Panc1 (cell line): ENCODE data around the gene UIMC1. TPM values are rescaled to one million over a fixed set of nuclear protein-coding genes. Genes with fewer than 3 reads are reported as not detected.

Experiments used
- ATAC-seq: fragments of 200-7000 bp; cut with Tn5 transposase; 2 replicates; pipeline ENCODE4 v1.9.1; 2020; ENCODE audit warnings: mild to moderate bottlenecking, moderate library complexity
- BruUV-seq: library from RNA; stranded (reverse); fragments of 400-500 nt; replicated peaks from 2 replicates; lab custom pipeline; 2021; lab: Mats Ljungman, UMichigan
- CTCF ChIA-PET: fragments of 300-600 bp; sonication (Branson Sonifier 250); formaldehyde crosslinking; loops from one replicate; lab custom pipeline; 2022; ENCODE audit warnings: antibody characterized with exemption; lab: Charles Lee
- POLR2A ChIA-PET: fragments of 300-600 bp; sonication (Branson Sonifier 250); formaldehyde crosslinking; loops from one replicate; lab custom pipeline; 2022; ENCODE audit warnings: antibody characterized with exemption; lab: Charles Lee
- DNase-seq: peaks from one replicate; pipeline ENCODE4 v3.0.0-alpha.2; 2010; ENCODE audit warnings: low read depth, low spot score
- H3K27ac ChIP-seq: 2 replicates; pipeline ENCODE4 v1.5.1; 2011; ENCODE audit warnings: mild to moderate bottlenecking, low read length, inconsistent platforms
- H3K27me3 ChIP-seq: fragments of 200-500 bp; sonication (Bioruptor generic); 2 replicates; pipeline ENCODE4 v1.6.0; 2014; ENCODE audit warnings: low read length, inconsistent platforms; ENCODE audit not compliant: control insufficient read depth, insufficient read depth
- H3K36me3 ChIP-seq: fragments of 200-500 bp; sonication (Bioruptor generic); 2 replicates; pipeline ENCODE4 v1.5.1; 2014; ENCODE audit warnings: inconsistent platforms, mild to moderate bottlenecking, low read length, moderate library complexity; ENCODE audit not compliant: control insufficient read depth, insufficient read depth
- H3K4me1 ChIP-seq: 2 replicates; pipeline ENCODE4 v1.5.1; 2011; ENCODE audit warnings: inconsistent platforms, mild to moderate bottlenecking, low read length, moderate library complexity; ENCODE audit not compliant: control insufficient read depth, insufficient read depth
- H3K4me3 ChIP-seq, 2 experiments: 2 replicates each; pipeline ENCODE4 v1.5.1; 2011 to 2012; ENCODE audit warnings: low read depth in 2 of 2, low read length in 2 of 2, mild to moderate bottlenecking in 2 of 2, inconsistent platforms in 1 of 2, moderate library complexity in 1 of 2
- H3K9me3 ChIP-seq: fragments of 200-500 bp; sonication (Bioruptor generic); 2 replicates; pipeline ENCODE4 v1.5.1; 2014; ENCODE audit warnings: low read depth, mild to moderate bottlenecking, inconsistent platforms, low read length, moderate library complexity; ENCODE audit not compliant: control insufficient read depth, insufficient read depth
- POLR2AphosphoS5 ChIP-seq: IDR thresholded peaks from 2 replicates; pipeline ENCODE4 v1.6.1; 2012; ENCODE audit warnings: mild to moderate bottlenecking, low read depth, low read length, moderate library complexity
- SIN3A ChIP-seq: IDR thresholded peaks from 2 replicates; pipeline ENCODE4 v1.6.1; 2012; ENCODE audit warnings: low read depth, mild to moderate bottlenecking, low read length, moderate library complexity, borderline replicate concordance; ENCODE audit not compliant: insufficient read depth
- TCF7L2 ChIP-seq: IDR thresholded peaks from 2 replicates; pipeline ENCODE4 v1.6.1; 2011; ENCODE audit warnings: mild to moderate bottlenecking, low read depth, low read length, inconsistent platforms
- in situ Hi-C: cut with HindIII; loops from 2 replicates; pipeline ENCODE4 v1.10.0; 2016; ENCODE audit warnings: low sequenced_read_pairs, low pct_unique_long_range_greater_than_20kb
- intact Hi-C: fragments of 100-400 bp; cut with micrococcal nuclease; formaldehyde crosslinking; loops from one replicate; pipeline ENCODE4 v1.10.0; 2022; ENCODE audit not compliant: unreplicated experiment
- total RNA-seq: library from RNA; stranded (reverse); gene quantifications from one replicate; pipeline ENCODE4 v1.2.1, GENCODE V29; 2021; ENCODE audit not compliant: unreplicated experiment
- TF ChIP-seq, protein P1 (sequence below), 2 experiments: IDR thresholded peaks; 2 replicates each; pipeline ENCODE4 v1.6.1; 2011 to 2012; ENCODE audit warnings: low read depth in 2 of 2, control low read depth in 1 of 2, low read length in 1 of 2, mild to moderate bottlenecking in 1 of 2, moderate library complexity in 1 of 2; ENCODE audit not compliant: insufficient read depth in 1 of 2
- TF ChIP-seq, protein P2 (sequence below): fragments of 450-650 bp; IDR thresholded peaks from 2 replicates; pipeline ENCODE4 v1.5.1; 2017; ENCODE audit warnings: mild to moderate bottlenecking

Gene UIMC1
- total RNA-seq, 1 experiment from 2014 or later: 37.1 TPM

DNA sequence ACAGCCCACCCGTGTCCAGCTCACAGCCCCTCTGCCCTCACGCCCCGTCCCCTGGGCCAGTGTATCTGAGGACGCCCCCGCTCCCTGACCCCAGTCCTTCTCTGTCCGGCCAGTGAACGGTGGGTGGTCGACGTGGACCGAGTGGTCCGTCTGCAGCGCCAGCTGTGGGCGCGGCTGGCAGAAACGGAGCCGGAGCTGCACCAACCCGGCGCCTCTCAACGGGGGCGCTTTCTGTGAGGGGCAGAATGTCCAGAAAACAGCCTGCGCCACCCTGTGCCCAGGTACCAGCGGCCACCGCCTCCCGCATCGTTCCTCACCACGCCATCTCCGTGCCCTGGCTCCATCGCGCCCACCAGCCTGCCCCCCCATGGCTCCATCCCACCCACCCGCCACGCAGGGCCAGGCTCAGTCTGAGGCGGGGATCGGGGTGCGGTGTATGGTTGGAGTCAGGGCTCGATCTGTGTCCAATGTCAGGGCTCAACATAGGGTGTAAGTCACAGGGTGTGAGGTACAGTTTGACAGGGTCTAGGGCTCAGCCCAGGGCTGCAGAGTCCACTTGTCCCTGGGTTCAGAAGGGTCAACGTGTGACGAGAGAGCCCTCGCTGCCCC lies 137.0 kb downstream of the UIMC1 start:
- POLR2A ChIA-PET: interaction anchor here (0.6 kb wide), 1 partner anchor 29 kb away, joined by 16 read pairs; no protein-coding TSS in a partner anchor
- H3K27me3 ChIP-seq: no peaks in the 10 kb centered on the region
- ATAC-seq (peak; percentile 51), DNase-seq (no peak)
- TF ChIP-seq, protein P1, sequence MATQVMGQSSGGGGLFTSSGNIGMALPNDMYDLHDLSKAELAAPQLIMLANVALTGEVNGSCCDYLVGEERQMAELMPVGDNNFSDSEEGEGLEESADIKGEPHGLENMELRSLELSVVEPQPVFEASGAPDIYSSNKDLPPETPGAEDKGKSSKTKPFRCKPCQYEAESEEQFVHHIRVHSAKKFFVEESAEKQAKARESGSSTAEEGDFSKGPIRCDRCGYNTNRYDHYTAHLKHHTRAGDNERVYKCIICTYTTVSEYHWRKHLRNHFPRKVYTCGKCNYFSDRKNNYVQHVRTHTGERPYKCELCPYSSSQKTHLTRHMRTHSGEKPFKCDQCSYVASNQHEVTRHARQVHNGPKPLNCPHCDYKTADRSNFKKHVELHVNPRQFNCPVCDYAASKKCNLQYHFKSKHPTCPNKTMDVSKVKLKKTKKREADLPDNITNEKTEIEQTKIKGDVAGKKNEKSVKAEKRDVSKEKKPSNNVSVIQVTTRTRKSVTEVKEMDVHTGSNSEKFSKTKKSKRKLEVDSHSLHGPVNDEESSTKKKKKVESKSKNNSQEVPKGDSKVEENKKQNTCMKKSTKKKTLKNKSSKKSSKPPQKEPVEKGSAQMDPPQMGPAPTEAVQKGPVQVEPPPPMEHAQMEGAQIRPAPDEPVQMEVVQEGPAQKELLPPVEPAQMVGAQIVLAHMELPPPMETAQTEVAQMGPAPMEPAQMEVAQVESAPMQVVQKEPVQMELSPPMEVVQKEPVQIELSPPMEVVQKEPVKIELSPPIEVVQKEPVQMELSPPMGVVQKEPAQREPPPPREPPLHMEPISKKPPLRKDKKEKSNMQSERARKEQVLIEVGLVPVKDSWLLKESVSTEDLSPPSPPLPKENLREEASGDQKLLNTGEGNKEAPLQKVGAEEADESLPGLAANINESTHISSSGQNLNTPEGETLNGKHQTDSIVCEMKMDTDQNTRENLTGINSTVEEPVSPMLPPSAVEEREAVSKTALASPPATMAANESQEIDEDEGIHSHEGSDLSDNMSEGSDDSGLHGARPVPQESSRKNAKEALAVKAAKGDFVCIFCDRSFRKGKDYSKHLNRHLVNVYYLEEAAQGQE (IDR thresholded peaks at IDR 0.05; ENCODE audit: insufficient read depth in 1 of 2, low read depth in 2 of 2, low read length in 1 of 2): no peak
- TF ChIP-seq TCF7L2 (no peak), SIN3A (no peak), POLR2AphosphoS5 (no peak)
- TF ChIP-seq, protein P2, sequence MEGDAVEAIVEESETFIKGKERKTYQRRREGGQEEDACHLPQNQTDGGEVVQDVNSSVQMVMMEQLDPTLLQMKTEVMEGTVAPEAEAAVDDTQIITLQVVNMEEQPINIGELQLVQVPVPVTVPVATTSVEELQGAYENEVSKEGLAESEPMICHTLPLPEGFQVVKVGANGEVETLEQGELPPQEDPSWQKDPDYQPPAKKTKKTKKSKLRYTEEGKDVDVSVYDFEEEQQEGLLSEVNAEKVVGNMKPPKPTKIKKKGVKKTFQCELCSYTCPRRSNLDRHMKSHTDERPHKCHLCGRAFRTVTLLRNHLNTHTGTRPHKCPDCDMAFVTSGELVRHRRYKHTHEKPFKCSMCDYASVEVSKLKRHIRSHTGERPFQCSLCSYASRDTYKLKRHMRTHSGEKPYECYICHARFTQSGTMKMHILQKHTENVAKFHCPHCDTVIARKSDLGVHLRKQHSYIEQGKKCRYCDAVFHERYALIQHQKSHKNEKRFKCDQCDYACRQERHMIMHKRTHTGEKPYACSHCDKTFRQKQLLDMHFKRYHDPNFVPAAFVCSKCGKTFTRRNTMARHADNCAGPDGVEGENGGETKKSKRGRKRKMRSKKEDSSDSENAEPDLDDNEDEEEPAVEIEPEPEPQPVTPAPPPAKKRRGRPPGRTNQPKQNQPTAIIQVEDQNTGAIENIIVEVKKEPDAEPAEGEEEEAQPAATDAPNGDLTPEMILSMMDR: no peak
- no peak overlapping the region for H3K27ac ChIP-seq
- CTCF ChIA-PET: no interaction called here
- H3K9me3 ChIP-seq: no peaks in the 10 kb centered on the region
- intact Hi-C loops: no loop called here
- in situ Hi-C loops: no loop called here
- BruUV-seq: no TSS peak
- H3K36me3 ChIP-seq: no peaks in the 10 kb centered on the region
- no peak overlapping the region for H3K4me3 ChIP-seq
- no peaks in the 10 kb centered on the region for H3K4me1 ChIP-seq

DNA sequence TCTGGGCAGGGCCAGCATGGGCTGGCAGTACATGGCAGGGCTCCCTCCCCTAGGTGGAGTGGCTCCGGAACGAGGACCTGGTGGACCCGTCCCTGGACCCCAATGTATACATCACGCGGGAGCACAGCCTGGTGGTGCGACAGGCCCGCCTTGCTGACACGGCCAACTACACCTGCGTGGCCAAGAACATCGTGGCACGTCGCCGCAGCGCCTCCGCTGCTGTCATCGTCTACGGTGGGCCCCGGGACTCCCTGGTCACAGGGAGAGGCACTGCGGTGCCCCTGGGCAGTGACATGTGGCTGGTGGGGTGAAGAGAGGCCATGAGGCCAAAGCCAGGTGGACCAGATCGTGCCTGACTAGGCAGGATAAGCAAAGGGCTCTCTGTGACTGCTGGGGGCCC lies 137.8 kb downstream of the UIMC1 start:
- TF ChIP-seq SIN3A (no peak), TCF7L2 (no peak), POLR2AphosphoS5 (no peak)
- TF ChIP-seq, protein P1 (IDR thresholded peaks at IDR 0.05; ENCODE audit: insufficient read depth in 1 of 2, low read depth in 2 of 2, low read length in 1 of 2): no peak
- TF ChIP-seq, protein P2: no peak
- no peak for ATAC-seq
- Histone ChIP-seq H3K27me3 (no peaks in the 10 kb centered on the region), H3K36me3 (no peaks in the 10 kb centered on the region), H3K27ac (no peak overlapping the region), H3K4me1 (no peaks in the 10 kb centered on the region), H3K4me3 (no peak overlapping the region), H3K9me3 (no peaks in the 10 kb centered on the region)
- BruUV-seq: no TSS peak
- no peak for DNase-seq
- intact Hi-C loops: no loop called here
- in situ Hi-C loops: no loop called here
- POLR2A ChIA-PET: interaction anchor here (0.6 kb wide), 1 partner anchor 29 kb away, joined by 16 read pairs; no protein-coding TSS in a partner anchor
- CTCF ChIA-PET: no interaction called here
